Karpas-422 (cell line): ENCODE measurements around the gene PDLIM4. TPM values are rescaled to one million over a fixed set of nuclear protein-coding genes. Genes with fewer than 3 reads are reported as not detected.

ENCODE experiments used
- DNase-seq: peaks from one replicate; pipeline ENCODE4 v3.0.0-alpha.2; 2015
- H2AFZ ChIP-seq: fragments of 200-600 bp; sonication (generic); 2 replicates; pipeline ENCODE4 v1.6.1; 2014; ENCODE audit warnings: antibody characterized with exemption, low read length, mixed read lengths
- H3K27ac ChIP-seq: fragments of 200-600 bp; sonication (generic); 2 replicates; pipeline ENCODE4 v1.5.1; 2014; ENCODE audit warnings: mild to moderate bottlenecking, low read length, moderate library complexity
- H3K27me3 ChIP-seq: fragments of 200-600 bp; sonication (generic); 2 replicates; pipeline ENCODE4 v1.6.1; 2014; ENCODE audit warnings: low read length, mixed read lengths
- H3K36me3 ChIP-seq: fragments of 200-600 bp; sonication (generic); 2 replicates; pipeline ENCODE4 v1.6.1; 2014; ENCODE audit warnings: low read length, mixed read lengths; ENCODE audit not compliant: insufficient read depth
- H3K4me1 ChIP-seq: fragments of 200-600 bp; sonication (generic); 2 replicates; pipeline ENCODE4 v1.6.1; 2014; ENCODE audit warnings: mild to moderate bottlenecking, low read length, mixed read lengths
- H3K4me2 ChIP-seq: fragments of 200-600 bp; sonication (generic); 2 replicates; pipeline ENCODE4 v1.6.1; 2014; ENCODE audit warnings: low read length, low read depth, mild to moderate bottlenecking; ENCODE audit not compliant: poor library complexity, severe bottlenecking
- H3K4me3 ChIP-seq: fragments of 200-600 bp; sonication (generic); 2 replicates; pipeline ENCODE4 v1.5.1; 2014; ENCODE audit warnings: mild to moderate bottlenecking, antibody characterized with exemption, low read length, mixed read lengths
- H3K79me2 ChIP-seq: fragments of 200-600 bp; sonication (generic); 2 replicates; pipeline ENCODE4 v1.6.1; 2014; ENCODE audit warnings: mild to moderate bottlenecking, low read length, mixed read lengths
- H3K9ac ChIP-seq: fragments of 200-600 bp; sonication (generic); 2 replicates; pipeline ENCODE4 v1.6.0; 2014; ENCODE audit warnings: low read length
- H3K9me2 ChIP-seq: fragments of 200-600 bp; sonication (generic), shearing (Covaris generic); replicated peaks from 2 replicates; pipeline ENCODE4 v1.6.0; 2014; ENCODE audit warnings: mild to moderate bottlenecking, low read length, moderate library complexity; ENCODE audit not compliant: insufficient read depth
- H3K9me3 ChIP-seq: fragments of 300-700, 200-600 bp; sonication (generic); 2 replicates; pipeline ENCODE4 v1.6.1; 2014; ENCODE audit warnings: low read length, mixed read lengths
- H4K20me1 ChIP-seq: fragments of 200-600 bp; sonication (generic); 2 replicates; pipeline ENCODE4 v1.6.1; 2014; ENCODE audit warnings: mild to moderate bottlenecking, antibody characterized with exemption, low read length, low read depth; ENCODE audit not compliant: insufficient read depth
- total RNA-seq: library from RNA; depleted of rRNA; stranded (reverse); fragments of >200 nt; shearing (Covaris generic); gene quantifications from 2 replicates; pipeline ENCODE4 v1.2.3, GENCODE V29; 2014; ENCODE audit warnings: low replicate concordance

PDLIM4 gene
- total RNA-seq, 1 experiment from 2014 or later = not detected

GRCh38 chr5:132277971-132278853 is 20.7 kb downstream of the PDLIM4 start:
- no peaks in the 10 kb centered on the region for H3K9me2 ChIP-seq
- H3K4me2 ChIP-seq = no peak overlapping the region
- H3K79me2 ChIP-seq = no peaks in the 10 kb centered on the region
- H2AFZ ChIP-seq = no peak overlapping the region
- H4K20me1 ChIP-seq = no peaks in the 10 kb centered on the region
- no peaks in the 10 kb centered on the region for H3K27me3 ChIP-seq
- H3K27ac ChIP-seq = no peak overlapping the region
- DNase-seq = no peak
- no peak overlapping the region for H3K4me3 ChIP-seq
- H3K9me3 ChIP-seq = no peaks in the 10 kb centered on the region
- no peaks in the 10 kb centered on the region for H3K36me3 ChIP-seq
- no peak overlapping the region for H3K9ac ChIP-seq
- H3K4me1 ChIP-seq = peaks cover 2% of the 10 kb centered on the region; the same call in 1 of the 2 replicates

GRCh38 chr5:132279801-132280200 is 22.3 kb downstream of the PDLIM4 start:
- peaks cover 2% of the 10 kb centered on the region; the same call in 1 of the 2 replicates for H3K4me1 ChIP-seq
- no peaks in the 10 kb centered on the region for H3K9me2 ChIP-seq
- no peaks in the 10 kb centered on the region for H4K20me1 ChIP-seq
- H3K79me2 ChIP-seq = no peaks in the 10 kb centered on the region
- no peaks in the 10 kb centered on the region for H3K36me3 ChIP-seq
- H3K4me2 ChIP-seq = no peak overlapping the region
- no peaks in the 10 kb centered on the region for H3K27me3 ChIP-seq
- no peak for DNase-seq
- H2AFZ ChIP-seq = no peak overlapping the region
- no peak overlapping the region for H3K9ac ChIP-seq
- H3K4me3 ChIP-seq = no peak overlapping the region
- no peaks in the 10 kb centered on the region for H3K9me3 ChIP-seq
- no peak overlapping the region for H3K27ac ChIP-seq

DNA sequence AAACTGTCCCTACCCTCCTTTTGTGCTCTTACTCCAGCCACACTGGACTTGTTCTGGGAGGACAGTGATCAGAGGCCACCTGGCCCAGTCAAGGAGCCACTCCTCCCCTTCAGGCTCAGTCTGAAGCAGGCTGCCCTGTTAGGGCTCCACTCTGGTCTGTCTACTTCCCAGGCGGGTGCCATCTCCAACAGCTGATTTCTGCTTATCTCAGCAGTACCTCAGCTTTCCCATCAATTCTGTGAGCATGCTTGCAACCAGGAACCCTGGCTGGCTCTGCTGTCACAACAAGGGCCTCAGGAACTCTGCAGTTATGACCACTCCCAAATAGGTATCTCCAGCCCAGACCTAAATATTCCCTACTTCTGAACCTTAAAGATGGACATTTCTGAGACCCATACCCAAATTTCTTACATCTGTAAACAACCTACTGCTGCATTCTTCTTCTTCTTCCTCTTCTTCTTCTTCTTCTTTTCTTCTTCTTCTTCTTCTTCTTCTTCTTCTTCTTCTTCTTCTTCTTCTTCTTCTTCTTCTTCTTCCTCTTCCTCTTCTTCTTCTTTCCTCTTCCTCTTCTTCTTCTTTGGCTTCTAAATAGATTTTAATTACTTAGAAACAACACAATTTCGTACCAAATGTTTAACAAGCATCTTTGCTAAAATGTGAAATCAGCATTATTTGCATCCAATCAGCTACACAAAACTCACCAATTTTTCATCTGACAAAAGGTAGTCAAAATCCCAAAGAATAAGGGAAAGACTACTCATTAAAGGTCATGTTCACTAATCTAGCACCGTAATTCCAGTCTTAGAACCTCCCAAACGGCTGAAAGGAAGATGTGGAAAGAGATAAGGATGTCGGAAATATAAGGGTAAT is 23.1 kb downstream of the PDLIM4 start:
- H4K20me1 ChIP-seq = no peaks in the 10 kb centered on the region
- H3K27ac ChIP-seq = no peak overlapping the region
- H3K4me1 ChIP-seq = peaks cover 2% of the 10 kb centered on the region; the same call in 1 of the 2 replicates
- no peaks in the 10 kb centered on the region for H3K27me3 ChIP-seq
- H3K9me2 ChIP-seq = no peaks in the 10 kb centered on the region
- no peak overlapping the region for H3K9ac ChIP-seq
- no peaks in the 10 kb centered on the region for H3K9me3 ChIP-seq
- no peak overlapping the region for H3K4me3 ChIP-seq
- no peaks in the 10 kb centered on the region for H3K36me3 ChIP-seq
- H2AFZ ChIP-seq = no peak overlapping the region
- H3K4me2 ChIP-seq = no peak overlapping the region
- no peaks in the 10 kb centered on the region for H3K79me2 ChIP-seq
- DNase-seq = no peak

DNA sequence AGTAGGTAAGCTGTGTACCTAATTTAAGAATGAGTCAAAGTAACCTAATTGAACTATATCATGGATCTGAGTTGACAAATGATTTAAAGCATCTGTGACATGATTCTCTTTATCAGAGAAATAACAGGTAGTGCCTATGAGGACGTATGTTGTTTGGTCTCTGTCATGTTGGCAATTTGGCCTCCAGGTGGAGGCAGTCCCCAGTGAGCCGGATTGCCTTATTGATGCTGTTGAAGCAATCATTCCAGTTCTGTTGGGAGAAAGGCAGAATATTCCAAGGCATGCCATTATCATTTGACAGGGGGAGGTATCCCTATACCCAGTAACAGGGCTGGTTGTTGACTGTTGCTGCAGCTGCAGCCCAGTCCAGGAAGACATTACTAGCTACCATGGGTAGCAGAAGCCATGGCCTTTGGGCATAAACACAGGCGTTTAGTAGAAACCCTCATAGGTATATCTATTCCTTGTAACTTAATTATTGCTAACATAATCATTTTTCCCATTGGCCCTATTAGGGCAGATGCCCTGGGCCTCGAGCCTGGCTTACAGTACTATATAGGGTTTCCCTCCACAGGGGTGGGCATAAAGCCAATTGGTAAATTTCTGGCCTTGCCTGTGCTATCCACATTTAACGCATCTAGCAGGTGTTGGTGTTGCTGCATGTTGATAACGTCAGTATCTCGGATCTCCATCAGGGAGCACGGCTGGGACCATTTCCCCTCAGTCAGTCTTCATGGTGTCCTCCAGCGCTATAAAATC is 24.5 kb downstream of the PDLIM4 start:
- no peaks in the 10 kb centered on the region for H3K36me3 ChIP-seq
- H3K79me2 ChIP-seq = no peaks in the 10 kb centered on the region
- H3K9me2 ChIP-seq = no peaks in the 10 kb centered on the region
- H3K4me3 ChIP-seq = no peak overlapping the region
- no peak for DNase-seq
- no peak overlapping the region for H3K27ac ChIP-seq
- H3K4me2 ChIP-seq = no peak overlapping the region
- no peaks in the 10 kb centered on the region for H4K20me1 ChIP-seq
- H3K9me3 ChIP-seq = no peaks in the 10 kb centered on the region
- no peak overlapping the region for H2AFZ ChIP-seq
- H3K27me3 ChIP-seq = no peaks in the 10 kb centered on the region
- no peak overlapping the region for H3K9ac ChIP-seq
- peaks cover 2% of the 10 kb centered on the region; the same call in 1 of the 2 replicates for H3K4me1 ChIP-seq

DNA sequence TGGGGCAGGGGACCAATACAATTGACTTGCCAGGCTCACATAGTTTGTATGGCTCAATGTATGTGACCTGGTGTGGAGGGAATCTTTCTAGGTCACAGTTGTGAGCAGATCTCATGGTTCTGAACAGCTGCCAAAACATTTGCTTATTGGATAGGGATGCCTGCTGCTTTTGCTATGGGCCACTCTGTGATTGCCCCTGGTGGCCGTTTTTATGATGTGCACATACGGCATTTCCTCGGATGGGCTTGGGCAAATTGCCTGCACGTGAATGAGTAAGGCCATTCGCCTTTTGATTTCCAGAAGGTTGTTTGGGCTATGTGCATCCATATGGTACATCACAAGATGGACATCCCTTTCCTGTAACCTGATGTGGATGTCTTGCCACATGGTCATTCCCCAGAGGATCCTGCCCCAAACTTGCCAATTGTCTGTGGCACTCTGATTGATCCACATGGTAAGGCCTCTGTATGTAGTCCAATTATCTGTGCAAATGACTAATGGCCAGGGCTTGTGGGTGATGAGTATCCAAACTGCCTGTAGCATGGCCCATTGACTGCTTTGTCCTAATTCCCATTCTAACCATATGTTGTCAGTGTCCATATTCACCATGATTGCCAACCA is 26.0 kb downstream of the PDLIM4 start:
- Histone ChIP-seq H3K4me2 (no peak overlapping the region), H2AFZ (no peak overlapping the region), H3K36me3 (no peaks in the 10 kb centered on the region), H3K4me1 (no peaks in the 10 kb centered on the region), H3K9me3 (no peaks in the 10 kb centered on the region), H3K27ac (no peak overlapping the region), H3K9me2 (no peaks in the 10 kb centered on the region), H3K4me3 (no peak overlapping the region), H3K27me3 (no peaks in the 10 kb centered on the region), H4K20me1 (no peaks in the 10 kb centered on the region), H3K9ac (no peak overlapping the region), H3K79me2 (no peaks in the 10 kb centered on the region)
- DNase-seq = peak; percentile 62

DNA sequence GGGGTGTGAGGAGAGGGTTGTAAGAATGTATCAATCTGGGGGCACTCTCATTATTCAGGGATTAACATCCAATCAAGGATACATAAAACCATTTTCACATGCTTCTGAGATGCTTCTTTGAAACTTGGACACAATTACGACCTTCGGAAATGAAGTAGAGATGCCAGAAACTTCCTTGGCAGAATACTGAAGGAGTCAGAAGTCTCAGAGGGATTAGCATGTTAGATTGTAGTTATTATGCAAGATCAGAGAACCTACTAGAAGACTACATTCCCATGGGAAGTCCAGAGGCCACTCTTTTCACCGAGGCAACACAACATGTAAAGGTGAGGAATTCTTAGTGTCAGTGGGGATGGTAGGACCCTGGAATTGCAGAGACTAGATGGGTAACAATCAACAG is 31.6 kb downstream of the PDLIM4 start:
- H3K36me3 ChIP-seq = no peaks in the 10 kb centered on the region
- no peaks in the 10 kb centered on the region for H4K20me1 ChIP-seq
- no peak overlapping the region for H3K4me2 ChIP-seq
- H3K4me1 ChIP-seq = peaks cover 16% of the 10 kb centered on the region
- H3K27me3 ChIP-seq = no peaks in the 10 kb centered on the region
- no peak overlapping the region for H3K4me3 ChIP-seq
- H3K27ac ChIP-seq = no peak overlapping the region
- no peaks in the 10 kb centered on the region for H3K9me2 ChIP-seq
- H3K79me2 ChIP-seq = no peaks in the 10 kb centered on the region
- H3K9ac ChIP-seq = no peak overlapping the region
- H2AFZ ChIP-seq = no peak overlapping the region
- DNase-seq = no peak
- no peaks in the 10 kb centered on the region for H3K9me3 ChIP-seq

DNA sequence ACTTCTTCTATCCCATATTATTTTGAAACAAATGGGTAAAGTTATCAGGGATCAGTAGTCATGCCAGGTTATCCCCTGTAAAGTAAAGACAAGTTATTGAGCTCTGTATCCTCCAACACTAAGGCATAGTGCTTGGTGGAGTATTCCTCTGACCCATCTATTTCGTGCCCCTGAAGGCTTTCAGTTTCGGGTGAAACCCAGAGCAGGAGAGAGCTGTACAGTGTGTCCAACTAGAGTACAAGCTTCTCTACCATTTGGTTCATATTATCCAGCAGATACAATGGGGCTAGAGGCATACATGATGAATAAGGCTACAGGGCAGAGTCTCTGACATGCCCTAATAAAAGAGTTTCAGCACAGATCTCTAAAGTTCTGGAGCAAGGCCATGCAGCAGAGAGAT is 33.5 kb downstream of the PDLIM4 start:
- Histone ChIP-seq H3K4me1 (peaks cover 29% of the 10 kb centered on the region), H3K4me2 (no peak overlapping the region), H3K4me3 (no peak overlapping the region), H3K9me3 (no peaks in the 10 kb centered on the region), H4K20me1 (no peaks in the 10 kb centered on the region), H3K9me2 (no peaks in the 10 kb centered on the region), H3K27ac (no peak overlapping the region), H3K36me3 (no peaks in the 10 kb centered on the region), H3K9ac (no peak overlapping the region), H3K27me3 (no peaks in the 10 kb centered on the region), H2AFZ (no peak overlapping the region), H3K79me2 (no peaks in the 10 kb centered on the region)
- no peak for DNase-seq
